ENCODE data around the gene JKAMP.
"Not testable (repeated sequence)": the region's sequence is repeated elsewhere in the genome, so short reads cannot be mapped to it uniquely, and the experiment has no call there.

The JKAMP gene

DNA sequence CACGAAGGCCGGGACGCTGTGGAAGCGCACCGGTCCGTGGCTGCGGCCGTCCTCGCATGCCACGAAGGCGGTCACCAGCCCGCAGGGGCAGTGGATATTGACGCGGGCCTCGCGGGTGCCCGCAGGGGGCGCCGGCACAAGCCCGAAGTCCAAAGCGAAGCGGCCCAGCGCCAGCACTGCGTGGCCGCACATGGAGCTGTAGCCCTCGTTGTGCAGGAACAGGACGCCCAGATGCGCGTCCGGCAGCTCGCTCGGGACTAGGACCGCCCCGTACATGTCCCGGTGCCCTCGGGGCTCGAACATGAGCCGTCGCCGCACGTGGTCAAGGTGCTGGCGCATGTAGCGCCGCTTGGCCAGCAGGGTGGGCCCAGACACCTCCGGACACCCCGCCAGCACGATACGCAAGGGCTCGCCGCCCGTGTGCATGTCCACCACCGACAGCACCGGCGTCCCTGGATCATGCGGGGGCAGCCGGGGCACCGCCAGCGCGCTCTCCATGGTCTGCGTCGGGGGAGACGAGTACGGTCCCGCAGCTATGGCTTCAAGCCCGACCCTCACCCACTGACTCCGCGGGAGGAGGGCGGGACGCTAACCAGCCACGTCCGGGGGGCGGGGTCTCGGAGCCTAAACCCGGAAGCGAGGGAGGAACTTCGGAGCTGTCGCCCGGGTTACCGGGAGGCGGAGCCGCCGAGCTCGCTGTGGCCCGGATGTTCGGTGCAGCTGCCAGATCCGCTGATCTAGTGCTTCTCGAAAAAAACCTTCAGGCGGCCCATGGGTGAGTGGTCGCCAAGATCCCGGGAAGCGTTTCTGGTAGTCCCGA lies at the start of gene JKAMP, which contains the start of gene L3HYPDH:
Gene JKAMP (plus strand): TSS at position 699 of the 820 bp plus-strand sequence. CDS start 73 bp downstream, at position 772.
Gene L3HYPDH (minus strand): TSS at position 590 of the 820 bp plus-strand sequence. CDS start 92 bp downstream, at position 498.
- Mint-ChIP-seq H3K4me1 (ENCODE audit: low read depth) (peaks cover 57% of the 10 kb centered on the region), H3K27ac (peak within 1 kb of the TSS; percentile 91), H3K9me3 (no peaks in the 10 kb centered on the region), H3K4me3 (peak within 1 kb of the TSS; percentile 94), H3K36me3 (ENCODE audit: low read depth) (peaks cover 40% of the 10 kb centered on the region), H3K27me3 (no peaks in the 10 kb centered on the region)

DNA sequence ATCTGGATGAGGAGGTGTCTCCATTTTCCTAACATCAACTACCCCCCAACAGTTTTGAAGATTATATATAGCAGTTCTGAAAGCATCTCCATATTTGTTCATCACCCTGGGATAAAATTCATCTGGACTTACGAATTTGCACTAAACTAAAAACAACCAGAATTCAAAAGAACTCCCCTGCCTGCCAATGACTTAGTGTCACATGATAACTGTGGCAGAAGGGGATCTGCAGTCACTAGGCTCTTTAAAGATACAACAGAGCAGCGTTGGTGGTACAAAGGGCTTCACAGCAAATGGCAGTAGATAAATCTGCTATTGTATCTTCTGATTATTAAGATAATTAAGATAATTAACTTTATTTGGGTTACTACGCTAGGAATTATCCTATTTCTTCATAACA lies 49.2 kb upstream of the JKAMP start:
- Mint-ChIP-seq H3K9me3 (no peaks in the 10 kb centered on the region), H3K27ac (no peak overlapping the region), H3K4me1 (ENCODE audit: low read depth) (no peaks in the 10 kb centered on the region), H3K36me3 (ENCODE audit: low read depth) (no peaks in the 10 kb centered on the region), H3K27me3 (no peaks in the 10 kb centered on the region), H3K4me3 (no peak overlapping the region)

DNA sequence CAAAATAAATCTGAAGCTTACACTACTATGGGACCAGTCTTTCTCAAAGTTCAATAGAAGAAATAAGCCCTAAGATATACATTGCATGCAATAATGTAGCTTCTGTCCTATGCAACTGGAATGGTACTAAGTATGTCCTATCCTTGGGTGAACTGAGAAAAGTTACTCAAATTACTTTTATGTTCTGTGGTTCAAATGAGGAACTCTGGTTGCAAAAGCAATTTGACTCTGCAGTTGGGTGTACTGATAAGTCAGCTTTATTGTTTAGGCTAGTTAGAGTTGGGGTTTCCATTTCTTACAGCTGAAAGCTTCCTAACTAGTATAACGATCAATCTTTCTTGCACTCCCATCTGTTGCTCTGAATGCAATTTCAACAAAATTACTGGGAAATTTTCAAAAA lies 48.3 kb upstream of the JKAMP start:
- Mint-ChIP-seq H3K4me1 (ENCODE audit: low read depth) (no peaks in the 10 kb centered on the region), H3K27ac (no peak overlapping the region), H3K9me3 (no peaks in the 10 kb centered on the region), H3K36me3 (ENCODE audit: low read depth) (no peaks in the 10 kb centered on the region), H3K4me3 (no peak overlapping the region), H3K27me3 (no peaks in the 10 kb centered on the region)

GRCh38 chr14:59438195-59438647 lies 46.1 kb upstream of the JKAMP start:
- no peaks in the 10 kb centered on the region for H3K9me3 Mint-ChIP-seq

DNA sequence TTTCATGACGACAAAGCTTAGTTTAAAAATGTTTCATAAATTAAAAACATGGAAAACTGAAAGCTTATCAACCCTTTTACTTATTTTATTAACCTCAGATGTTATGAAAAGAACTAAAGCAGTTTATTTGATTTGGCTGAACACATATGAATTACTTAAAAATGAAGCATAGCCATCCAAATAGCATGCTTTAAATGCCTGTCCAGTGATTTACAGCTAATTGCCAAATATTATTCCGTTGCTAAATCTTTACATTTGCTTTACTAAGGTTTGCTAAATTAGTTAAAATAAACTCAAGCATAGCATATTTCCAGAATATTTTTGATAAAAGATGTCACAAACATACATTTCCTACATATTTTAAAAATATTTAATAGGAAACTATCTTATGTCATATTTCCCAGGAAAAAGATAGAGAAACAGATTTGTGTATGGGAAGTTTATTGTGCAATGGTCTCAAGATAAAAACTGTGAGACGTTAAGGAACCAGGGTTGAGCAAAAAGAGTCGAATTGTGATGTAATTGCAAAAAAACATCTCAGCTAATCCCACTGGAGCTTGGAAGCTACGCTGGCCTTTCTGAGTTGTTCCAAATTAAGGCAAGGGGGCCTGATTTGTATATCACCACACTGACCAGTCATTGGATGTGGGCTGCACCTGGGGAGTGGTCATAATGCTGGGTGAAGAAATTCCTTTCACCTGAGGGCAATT lies 44.9 kb upstream of the JKAMP start:
- H3K27ac Mint-ChIP-seq, result no peak overlapping the region
- no peaks in the 10 kb centered on the region for H3K4me1 Mint-ChIP-seq (ENCODE audit: low read depth)
- no peak overlapping the region for H3K4me3 Mint-ChIP-seq
- H3K27me3 Mint-ChIP-seq, result no peaks in the 10 kb centered on the region
- no peaks in the 10 kb centered on the region for H3K36me3 Mint-ChIP-seq (ENCODE audit: low read depth)
- no peaks in the 10 kb centered on the region for H3K9me3 Mint-ChIP-seq

More at GRCh38 chr14:59438195-59438647, 46.1 kb upstream of the JKAMP start:
- no peak overlapping the region for H3K4me3 Mint-ChIP-seq
- no peak overlapping the region for H3K27ac Mint-ChIP-seq
- H3K4me1 Mint-ChIP-seq (ENCODE audit: low read depth), result no peaks in the 10 kb centered on the region
- no peaks in the 10 kb centered on the region for H3K27me3 Mint-ChIP-seq
- H3K36me3 Mint-ChIP-seq (ENCODE audit: low read depth), result no peaks in the 10 kb centered on the region

- H3K9me3 Mint-ChIP-seq; H3K4me1 Mint-ChIP-seq (ENCODE audit: low read depth); H3K27ac Mint-ChIP-seq; H3K27me3 Mint-ChIP-seq; H3K36me3 Mint-ChIP-seq (ENCODE audit: low read depth); H3K4me3 Mint-ChIP-seq: not testable (repeated sequence)
Measured at GRCh38 chr14:59448673-59449072, 35.6 kb upstream of the JKAMP start.

GRCh38 chr14:59450716-59451115 lies 33.6 kb upstream of the JKAMP start:
- Mint-ChIP-seq H3K27ac (no peak overlapping the region), H3K9me3 (no peaks in the 10 kb centered on the region)

DNA sequence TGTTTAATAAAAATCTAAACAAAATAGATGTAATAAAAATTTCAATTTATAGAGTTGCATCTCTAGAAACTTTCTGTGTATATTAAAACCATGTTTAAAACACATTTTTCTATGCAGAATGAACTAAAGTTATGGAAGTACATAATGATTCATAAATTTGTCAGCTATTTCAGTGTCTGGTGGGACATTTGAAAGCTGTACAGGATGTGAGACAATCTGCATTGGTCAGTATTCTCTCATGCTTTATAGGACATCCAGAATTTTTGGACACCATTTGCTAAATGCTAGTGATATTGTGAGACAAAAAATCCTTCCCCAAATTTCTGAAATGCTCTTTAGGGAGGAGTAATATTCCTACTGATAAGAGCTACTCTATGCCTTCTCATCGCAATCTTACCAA lies 32.5 kb upstream of the JKAMP start:
- no peak overlapping the region for H3K27ac Mint-ChIP-seq
- no peaks in the 10 kb centered on the region for H3K27me3 Mint-ChIP-seq
- peaks cover 26% of the 10 kb centered on the region for H3K36me3 Mint-ChIP-seq (ENCODE audit: low read depth)
- H3K4me3 Mint-ChIP-seq, result no peak overlapping the region
- H3K9me3 Mint-ChIP-seq, result no peaks in the 10 kb centered on the region
- no peaks in the 10 kb centered on the region for H3K4me1 Mint-ChIP-seq (ENCODE audit: low read depth)

More at GRCh38 chr14:59450716-59451115, 33.6 kb upstream of the JKAMP start:
- H3K4me3 Mint-ChIP-seq, result no peak overlapping the region
- H3K4me1 Mint-ChIP-seq (ENCODE audit: low read depth), result no peaks in the 10 kb centered on the region
- H3K36me3 Mint-ChIP-seq (ENCODE audit: low read depth), result peaks cover 16% of the 10 kb centered on the region
- no peaks in the 10 kb centered on the region for H3K27me3 Mint-ChIP-seq

GRCh38 chr14:59454139-59454538 lies 30.2 kb upstream of the JKAMP start:
- H3K9me3 Mint-ChIP-seq, result no peaks in the 10 kb centered on the region
- peaks cover 37% of the 10 kb centered on the region for H3K36me3 Mint-ChIP-seq (ENCODE audit: low read depth)
- H3K27ac Mint-ChIP-seq, result no peak overlapping the region
- no peak overlapping the region for H3K4me3 Mint-ChIP-seq
- H3K27me3 Mint-ChIP-seq, result no peaks in the 10 kb centered on the region
- H3K4me1 Mint-ChIP-seq (ENCODE audit: low read depth), result no peaks in the 10 kb centered on the region

- no peaks in the 10 kb centered on the region for H3K9me3 Mint-ChIP-seq
- no peak overlapping the region for H3K4me3 Mint-ChIP-seq
- H3K27me3 Mint-ChIP-seq, result no peaks in the 10 kb centered on the region
- no peak overlapping the region for H3K27ac Mint-ChIP-seq
- H3K36me3 Mint-ChIP-seq (ENCODE audit: low read depth), result peaks cover 44% of the 10 kb centered on the region
- no peaks in the 10 kb centered on the region for H3K4me1 Mint-ChIP-seq (ENCODE audit: low read depth)
Measured at GRCh38 chr14:59455411-59455810, 28.9 kb upstream of the JKAMP start.

GRCh38 chr14:59458486-59458885 lies 25.8 kb upstream of the JKAMP start:
- Mint-ChIP-seq H3K4me1 (ENCODE audit: low read depth) (peaks cover 3% of the 10 kb centered on the region), H3K36me3 (ENCODE audit: low read depth) (peaks cover 46% of the 10 kb centered on the region), H3K27ac (no peak overlapping the region), H3K4me3 (no peak overlapping the region), H3K9me3 (no peaks in the 10 kb centered on the region), H3K27me3 (peaks cover 7% of the 10 kb centered on the region)

GRCh38 chr14:59460378-59460777 lies 23.9 kb upstream of the JKAMP start:
- no peaks in the 10 kb centered on the region for H3K9me3 Mint-ChIP-seq
- no peak overlapping the region for H3K4me3 Mint-ChIP-seq
- peaks cover 7% of the 10 kb centered on the region for H3K27me3 Mint-ChIP-seq
- H3K4me1 Mint-ChIP-seq (ENCODE audit: low read depth), result peaks cover 12% of the 10 kb centered on the region
- no peak overlapping the region for H3K27ac Mint-ChIP-seq
- peaks cover 40% of the 10 kb centered on the region for H3K36me3 Mint-ChIP-seq (ENCODE audit: low read depth)

DNA sequence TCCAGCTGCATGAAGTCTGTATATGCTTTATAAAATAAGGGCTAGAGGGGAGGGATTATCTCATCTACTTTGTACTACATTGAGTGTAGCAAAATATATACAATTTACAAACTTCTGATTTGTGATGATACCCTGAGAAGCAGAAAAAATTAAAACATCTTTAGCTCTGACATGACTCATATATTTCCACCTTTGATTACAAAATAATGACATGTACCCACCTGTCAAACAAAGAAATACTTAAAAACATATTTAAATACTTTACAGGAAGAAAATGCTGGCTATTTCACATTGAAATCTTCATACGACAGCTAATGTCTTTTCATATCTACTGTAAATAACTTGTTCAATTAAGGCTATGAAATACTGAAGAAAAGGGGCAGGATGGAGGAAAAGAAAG lies 22.4 kb upstream of the JKAMP start:
- H3K4me3 Mint-ChIP-seq, result no peak overlapping the region
- peaks cover 17% of the 10 kb centered on the region for H3K4me1 Mint-ChIP-seq (ENCODE audit: low read depth)
- H3K9me3 Mint-ChIP-seq, result no peaks in the 10 kb centered on the region
- no peak overlapping the region for H3K27ac Mint-ChIP-seq
- peaks cover 7% of the 10 kb centered on the region for H3K27me3 Mint-ChIP-seq
- peaks cover 27% of the 10 kb centered on the region for H3K36me3 Mint-ChIP-seq (ENCODE audit: low read depth)

GRCh38 chr14:59463787-59464485 lies 20.4 kb upstream of the JKAMP start:
- peaks cover 7% of the 10 kb centered on the region for H3K27me3 Mint-ChIP-seq
- H3K36me3 Mint-ChIP-seq (ENCODE audit: low read depth), result peaks cover 16% of the 10 kb centered on the region
- no peaks in the 10 kb centered on the region for H3K9me3 Mint-ChIP-seq
- H3K27ac Mint-ChIP-seq, result peak overlapping the region; percentile 88
- peak overlapping the region; percentile 83 for H3K4me3 Mint-ChIP-seq
- peaks cover 17% of the 10 kb centered on the region for H3K4me1 Mint-ChIP-seq (ENCODE audit: low read depth)

All from stimulated activated naive CD8-positive, alpha-beta T cell treated with anti-CD3 and anti-CD28 coated beads, Interleukin-15, Interleukin-2, amounts not matched to agents 100 ng/mL and 50 ng/mL, for 24 hours (primary cell).